Measurements from ENCODE around the gene KRTAP24-1.

The KRTAP24-1 gene

GRCh38 chr21:30234643-30235042 is 48.1 kb downstream of the KRTAP24-1 start:
- DNase-seq (ENCODE audit: low read depth in 2 of 3, low spot score in 2 of 3) = no peak

GRCh38 chr21:30234050-30234449 is 48.7 kb downstream of the KRTAP24-1 start:
- DNase-seq (ENCODE audit: low read depth in 2 of 3, low spot score in 2 of 3) = no peak

GRCh38 chr21:30233228-30234020 is 49.3 kb downstream of the KRTAP24-1 start:
- DNase-seq (ENCODE audit: low read depth in 2 of 3, low spot score in 2 of 3) = no peak

- no peak for DNase-seq (ENCODE audit: low read depth in 2 of 3, low spot score in 2 of 3)
Measured at GRCh38 chr21:30232011-30232410, 50.7 kb downstream of the KRTAP24-1 start.
